GM12891 (cell line): Measurements from ENCODE around the gene SLC9A4.

Source experiments
- POLR2A ChIP-seq: IDR thresholded peaks from 2 replicates; pipeline ENCODE4 v1.6.1; 2011; ENCODE audit warnings: low read depth, low read length, control low read depth
- POLR2AphosphoS5 ChIP-seq: IDR thresholded peaks from 2 replicates; pipeline ENCODE4 v1.6.1; 2011; ENCODE audit warnings: low read depth, low read length, control low read depth
- TAF1 ChIP-seq: IDR thresholded peaks from 2 replicates; pipeline ENCODE4 v1.6.1; 2011; ENCODE audit warnings: low read depth, low read length, control low read depth

DNA sequence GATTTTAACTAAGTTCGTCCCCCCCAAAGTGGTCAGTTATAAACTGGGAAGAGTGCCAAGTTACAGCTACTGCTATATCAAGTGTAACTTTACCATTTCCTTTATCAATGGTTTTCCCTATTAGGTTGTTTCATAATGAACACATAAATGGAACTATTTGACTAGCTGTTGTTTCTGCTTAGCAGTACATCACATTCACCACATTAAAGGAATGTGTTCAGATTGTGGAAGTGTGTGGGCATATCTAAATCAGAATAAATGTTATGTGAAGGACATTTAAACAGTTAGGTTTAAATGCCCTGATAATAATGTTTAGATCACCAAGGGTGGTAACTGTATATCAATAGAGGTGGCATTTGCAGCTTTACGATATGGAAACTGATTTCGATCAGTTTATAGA, 45.1 kb downstream of the SLC9A4 start:
- TF ChIP-seq TAF1 (no peak), POLR2AphosphoS5 (no peak), POLR2A (no peak)
